ENCODE results near the gene CLDN5.

CLDN5 gene

DNA sequence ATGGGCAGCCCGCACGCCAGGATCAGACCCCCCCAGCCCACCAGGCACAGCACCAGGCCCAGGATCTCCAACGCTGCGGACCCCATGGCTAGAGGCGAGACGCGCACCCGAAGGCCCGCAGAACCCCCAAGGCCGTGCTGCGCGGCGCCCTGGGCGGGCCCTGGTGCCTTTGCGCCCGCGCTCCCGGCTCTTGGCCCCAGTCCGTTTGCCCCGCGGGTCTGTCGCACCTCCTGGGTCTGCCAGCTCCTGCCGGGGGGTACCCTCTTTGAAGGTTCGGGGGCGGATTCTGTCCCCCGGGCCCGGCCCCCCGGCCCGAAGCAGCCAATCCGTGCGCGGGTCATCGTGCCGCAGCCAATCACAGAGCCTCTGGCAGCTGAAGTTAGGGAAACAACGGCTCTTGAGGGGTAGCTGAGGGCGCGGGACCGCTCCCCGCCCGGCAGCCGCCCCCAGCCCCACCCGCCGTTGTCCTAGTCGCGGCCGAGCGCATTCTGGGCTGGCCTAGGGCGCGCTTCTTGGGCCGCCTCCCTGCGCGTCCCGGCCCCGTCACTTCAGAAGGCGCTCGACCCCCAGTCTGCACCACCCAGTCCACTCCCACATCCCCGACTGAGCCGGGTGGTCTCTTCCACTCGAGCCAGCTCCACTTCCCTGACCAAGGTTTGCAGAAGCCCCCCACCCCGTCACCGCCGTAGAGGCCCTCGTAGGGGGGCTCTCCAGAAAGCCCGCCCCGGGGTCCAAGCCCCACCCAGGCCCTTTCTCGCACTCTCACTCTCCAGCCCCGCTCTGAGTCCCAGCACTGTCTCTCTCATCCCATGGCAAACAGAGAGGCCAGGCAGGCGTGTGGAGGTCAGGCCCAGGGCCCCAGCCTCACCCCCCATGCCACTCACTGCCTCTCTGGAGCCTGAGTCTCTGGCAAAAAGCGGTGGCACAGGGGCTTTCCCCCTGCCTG lies at the start of gene CLDN5:
Gene CLDN5, minus strand, starts transcription at position 241 of the 946 bp plus-strand sequence. Its CDS starts 155 bp downstream, at position 86.
- peak; percentile 58 for DNase-seq (ENCODE audit: low spot score)

- no peak for DNase-seq (ENCODE audit: low spot score)
Measured at GRCh38 chr22:19571995-19572394, 47.8 kb upstream of the CLDN5 start.

- no peak for DNase-seq (ENCODE audit: low spot score)
Measured at GRCh38 chr22:19571207-19571795, 47.1 kb upstream of the CLDN5 start.

DNA sequence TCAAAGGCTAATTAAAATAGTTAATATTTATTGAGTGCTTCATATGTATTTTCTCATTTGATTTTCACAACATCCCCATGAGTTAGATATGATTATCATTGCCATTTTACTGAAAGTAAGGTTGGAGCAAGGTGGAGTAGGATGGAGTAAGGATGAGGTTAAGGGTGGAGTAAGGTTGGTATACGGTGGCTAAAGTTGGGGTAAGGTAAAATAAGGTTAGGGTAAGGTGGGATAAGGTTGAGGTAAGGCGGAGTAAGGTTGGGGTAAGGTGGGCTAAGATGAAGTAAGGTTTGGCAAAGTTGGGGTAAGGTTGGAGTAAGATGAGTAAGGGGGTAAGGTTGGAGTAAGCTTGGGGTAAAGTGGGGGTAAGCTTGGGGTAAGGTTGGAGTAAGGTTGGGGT lies 45.8 kb upstream of the CLDN5 start:
- DNase-seq (ENCODE audit: low spot score), result no peak

GRCh38 chr22:19569276-19569640 lies 45.0 kb upstream of the CLDN5 start:
- no peak for DNase-seq (ENCODE audit: low spot score)

DNA sequence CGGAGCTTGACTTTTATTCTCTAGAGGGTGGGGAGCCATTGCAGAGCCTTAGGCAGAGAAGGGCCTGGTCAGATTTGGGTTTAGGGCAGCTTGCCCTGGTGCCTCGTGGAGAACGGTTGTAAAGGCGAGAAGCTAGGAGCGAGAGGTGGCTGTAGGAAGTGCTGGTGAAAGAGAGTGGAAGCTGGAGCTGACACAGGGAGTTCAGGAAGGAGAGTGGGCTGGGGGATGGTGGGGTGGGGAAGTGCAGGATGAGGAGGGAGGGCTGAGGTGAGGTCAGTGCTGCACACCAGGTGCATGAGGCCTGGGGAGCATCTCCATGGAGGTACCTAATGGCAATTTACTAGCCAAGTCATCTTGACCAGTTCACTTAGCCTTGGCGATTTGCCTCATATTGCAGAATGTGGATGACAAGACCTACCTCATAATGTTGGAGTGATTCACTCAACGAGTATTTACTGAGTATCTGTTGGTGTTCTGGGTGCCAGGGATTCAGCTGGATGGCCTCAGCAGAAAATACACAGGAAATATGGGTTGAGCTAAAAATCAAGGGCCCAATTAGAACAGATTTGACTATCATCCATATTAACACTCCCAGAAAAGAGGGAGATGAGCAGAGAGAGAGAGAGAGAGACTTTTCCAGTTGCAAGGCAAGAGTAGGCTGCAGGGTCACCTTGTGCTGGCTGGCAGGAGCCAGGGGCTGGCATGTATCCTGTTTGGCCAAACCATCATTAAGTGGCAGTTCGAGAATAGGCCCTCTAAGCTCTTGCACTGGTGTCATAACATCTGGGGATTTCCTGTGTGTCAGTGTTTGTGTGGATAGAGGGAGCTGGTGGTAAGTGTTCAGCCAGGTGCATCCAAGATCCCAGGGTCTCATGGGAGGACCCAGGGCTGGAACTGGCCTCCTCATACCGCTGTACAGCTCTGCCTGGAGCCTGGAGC lies 44.4 kb upstream of the CLDN5 start:
- no peak for DNase-seq (ENCODE audit: low spot score)

DNA sequence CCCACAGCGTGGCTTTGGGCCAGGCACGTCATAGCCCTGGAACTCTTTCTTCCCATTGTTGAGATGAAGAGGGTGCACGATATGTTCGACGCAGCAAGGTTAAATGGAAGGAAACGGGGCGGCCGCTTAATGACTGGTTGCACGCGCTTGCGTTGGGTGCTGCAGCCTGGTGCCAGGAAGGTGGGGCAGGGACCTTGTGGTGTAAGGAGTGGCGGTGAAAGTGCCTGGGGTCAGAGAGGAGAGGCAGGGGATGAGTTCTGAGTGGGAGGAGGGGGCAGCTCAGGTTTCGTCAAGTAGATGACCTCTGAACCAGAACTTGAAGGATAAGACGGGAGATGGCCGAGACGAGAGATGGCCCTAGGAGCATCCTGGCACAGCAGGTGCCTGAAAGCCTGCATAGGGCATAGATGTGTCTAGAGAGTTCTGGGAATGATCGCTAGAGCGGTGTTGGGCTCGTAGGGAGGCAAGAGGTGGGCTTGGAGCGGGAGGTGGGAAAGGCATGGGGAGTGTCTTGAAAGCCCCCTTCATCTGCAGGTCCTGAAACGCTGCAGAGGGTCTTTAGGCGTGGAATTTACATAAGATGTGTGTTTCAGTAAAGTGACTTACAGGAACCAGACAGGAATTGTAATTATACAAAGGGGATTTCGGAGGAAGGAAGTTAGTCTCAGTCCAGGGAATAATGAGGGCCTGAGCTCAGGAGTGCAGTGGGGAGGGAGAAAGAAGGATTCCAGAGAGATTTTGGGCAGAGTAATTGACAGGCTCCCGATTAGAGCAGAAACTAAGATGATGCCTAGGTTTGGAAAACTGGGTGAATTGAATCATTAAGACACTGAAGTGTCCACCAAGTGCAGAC lies 43.2 kb upstream of the CLDN5 start:
- DNase-seq (ENCODE audit: low spot score), result no peak

GRCh38 chr22:19566279-19567156 lies 42.3 kb upstream of the CLDN5 start:
- no peak for DNase-seq (ENCODE audit: low spot score)

DNA sequence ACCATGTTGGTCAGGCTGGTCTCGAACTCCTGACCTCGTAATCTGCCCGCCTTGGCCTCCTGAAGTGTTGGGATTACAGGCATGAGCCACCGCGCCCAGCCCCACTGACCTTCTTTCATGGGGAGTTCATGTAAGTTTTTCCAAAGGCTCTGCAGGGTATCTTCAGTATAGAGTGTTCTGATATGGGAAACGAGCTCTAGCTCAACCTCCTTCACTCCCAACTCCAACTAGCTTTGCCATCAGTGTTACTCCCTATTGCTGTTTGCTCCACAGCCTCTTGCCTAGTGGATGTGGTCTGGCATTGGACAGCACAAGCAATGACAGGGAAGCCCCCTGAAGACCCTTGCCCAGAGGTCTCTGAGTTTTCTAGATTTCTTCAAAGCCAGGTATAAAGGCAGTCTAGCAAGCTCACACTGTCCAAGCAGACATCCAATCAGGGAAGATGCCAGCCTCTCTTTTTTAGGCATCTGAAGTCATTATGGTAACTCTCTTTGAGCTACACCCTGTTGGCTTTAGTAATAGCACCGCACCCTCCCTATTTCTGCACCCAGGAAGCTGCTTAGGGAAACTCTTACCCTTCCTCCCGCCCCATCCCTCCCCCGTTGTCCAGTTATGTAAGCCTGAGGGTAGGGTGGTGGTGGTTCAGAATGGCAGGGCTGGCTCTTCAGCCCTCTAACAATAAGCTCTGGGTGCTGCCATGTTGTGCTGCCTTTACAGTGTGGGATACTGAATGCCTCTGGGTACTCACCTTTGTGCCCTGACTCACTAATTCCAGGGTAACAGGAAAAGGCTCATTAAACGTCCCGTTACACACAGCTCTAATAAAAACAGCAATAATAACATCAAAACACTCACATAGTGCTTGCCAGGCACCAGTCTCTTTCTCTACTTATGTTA lies 41.4 kb upstream of the CLDN5 start:
- DNase-seq (ENCODE audit: low spot score), result no peak

GRCh38 chr22:19559956-19560355 lies 35.7 kb upstream of the CLDN5 start:
- no peak for DNase-seq (ENCODE audit: low spot score)

DNA sequence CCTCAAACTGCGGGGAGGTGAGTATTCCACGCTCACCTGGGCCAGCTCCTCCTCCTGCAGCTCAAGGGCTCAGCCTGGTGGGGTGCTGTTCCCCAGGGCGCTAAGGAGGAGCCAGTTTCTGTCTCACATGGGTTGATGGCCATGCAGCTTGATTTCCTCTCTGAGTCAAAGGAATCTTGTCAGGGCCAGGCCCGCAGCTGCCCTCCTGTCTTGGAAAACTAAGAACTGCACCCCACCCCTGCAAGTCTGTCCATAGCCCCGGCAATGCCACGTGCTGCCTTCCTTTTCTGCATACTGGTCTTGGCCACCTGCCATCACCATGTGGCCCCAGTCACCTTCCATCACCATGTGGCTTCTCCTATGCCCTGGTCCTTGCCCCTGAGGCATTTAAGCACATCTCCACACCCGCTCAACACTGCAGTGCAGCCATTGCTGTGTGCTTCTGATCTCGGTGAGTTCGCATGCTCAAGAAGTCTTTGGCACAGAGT lies 35.2 kb upstream of the CLDN5 start:
- DNase-seq (ENCODE audit: low spot score), result no peak

GRCh38 chr22:19556963-19557545 lies 32.8 kb upstream of the CLDN5 start:
- no peak for DNase-seq (ENCODE audit: low spot score)

- no peak for DNase-seq (ENCODE audit: low spot score)
Measured at GRCh38 chr22:19555651-19556050, 31.4 kb upstream of the CLDN5 start.

DNA sequence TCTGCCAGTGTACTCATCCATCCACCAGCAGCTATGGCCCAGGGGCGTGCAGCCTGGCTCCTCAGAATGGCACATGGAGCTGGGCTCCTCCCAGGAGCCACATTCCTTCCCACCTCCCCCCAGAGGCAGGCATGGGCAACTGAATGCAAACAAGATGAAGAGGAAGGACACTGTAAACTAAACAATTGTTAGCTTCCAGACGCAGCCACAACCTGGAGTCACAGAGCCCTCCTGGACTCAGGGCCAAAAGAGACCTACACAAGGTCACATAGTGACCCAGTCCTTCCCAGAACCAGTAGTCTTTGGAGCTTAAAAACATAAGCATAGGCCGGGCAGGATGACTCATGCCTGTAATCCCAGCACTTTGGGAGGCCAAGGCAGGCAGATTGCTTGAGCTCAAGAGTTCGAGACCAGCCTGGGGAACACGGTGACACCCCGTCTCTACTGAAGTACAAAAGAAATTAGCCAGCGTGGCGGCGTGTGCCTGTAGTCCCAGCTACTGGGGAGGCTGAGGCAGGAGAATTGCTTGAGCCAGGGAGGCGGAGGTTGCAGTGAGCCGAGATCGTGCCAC lies 30.7 kb upstream of the CLDN5 start:
- DNase-seq (ENCODE audit: low spot score), result no peak

DNA sequence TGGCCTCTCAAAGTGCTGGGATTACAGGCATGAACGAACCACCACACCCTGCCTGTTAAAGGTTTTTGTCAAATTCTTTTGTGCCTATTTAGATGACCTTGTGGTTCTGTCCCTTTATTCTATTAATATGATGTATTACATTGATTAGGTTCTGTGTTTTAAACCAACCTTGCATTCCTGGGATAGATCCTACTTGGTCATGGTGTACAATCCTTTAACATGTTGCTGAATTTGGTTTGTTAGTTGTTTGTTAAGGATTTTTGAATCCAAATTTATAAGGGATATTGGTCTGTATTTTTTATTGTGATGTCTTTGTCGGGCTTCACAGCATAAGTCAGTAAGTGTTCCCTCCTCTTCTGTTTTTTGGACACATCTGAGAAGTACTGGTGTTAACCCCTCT lies 29.0 kb upstream of the CLDN5 start:
- no peak for DNase-seq (ENCODE audit: low spot score)

GRCh38 chr22:19550382-19550781 lies 26.2 kb upstream of the CLDN5 start:
- DNase-seq (ENCODE audit: low spot score), result no peak

DNA sequence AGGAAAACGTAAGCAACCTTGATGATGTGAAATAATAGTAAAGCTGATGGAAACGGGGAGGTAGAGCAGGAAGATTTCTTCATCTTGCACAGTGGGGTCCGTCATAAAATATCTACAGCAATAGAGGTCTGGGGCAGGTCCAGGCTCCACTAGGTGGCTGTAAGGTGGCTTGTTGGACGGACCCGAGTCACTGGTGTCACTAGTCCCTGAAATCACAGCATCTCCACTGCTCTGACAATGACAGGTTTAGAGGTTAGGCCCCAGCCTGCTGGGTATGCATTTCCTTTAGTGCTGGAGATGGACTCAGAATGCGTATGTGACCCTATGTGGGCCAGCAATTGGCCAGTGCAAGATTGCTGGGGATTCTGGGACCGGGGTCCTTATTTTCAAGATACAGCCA lies 25.2 kb upstream of the CLDN5 start:
- no peak for DNase-seq (ENCODE audit: low spot score)

GRCh38 chr22:19548964-19549363 lies 24.8 kb upstream of the CLDN5 start:
- DNase-seq (ENCODE audit: low spot score), result no peak

Data from germinal center (tissue), 1 donor.